Measurements from ENCODE around the gene IFT81. TPM values are rescaled to one million over a fixed set of nuclear protein-coding genes. Genes with fewer than 3 reads are reported as not detected.

Gene IFT81
- total RNA-seq, 6 donors from 2014 or later, result 7.7 to 39.1 (median 10.8) TPM

GRCh38 chr12:110170535-110171185 lies 46.5 kb downstream of the IFT81 start:
- Histone ChIP-seq H3K27ac (no peak overlapping the region), H3K27me3 (no peaks in the 10 kb centered on the region), H3K9me3 (no peaks in the 10 kb centered on the region), H3K4me1 (no peaks in the 10 kb centered on the region), H3K4me3 (no peak overlapping the region), H3K36me3 (peaks cover 0 to 7% (median 0%) of the 10 kb centered on the region in 4 donors)
- DNase-seq (no peak), ATAC-seq (ENCODE audit: low FRiP score in 2 of 2) (no peak)
- no peak for TF ChIP-seq POLR2A (IDR thresholded peaks at IDR 0.05)
- TF ChIP-seq CTCF (IDR thresholded peaks at IDR 0.05), result no peak
- no peak for TF ChIP-seq POLR2AphosphoS5 (IDR thresholded peaks at IDR 0.05)
- TF ChIP-seq EP300 (IDR thresholded peaks at IDR 0.05), result no peak

- no peak for TF ChIP-seq POLR2AphosphoS5 (IDR thresholded peaks at IDR 0.05)
- TF ChIP-seq CTCF (IDR thresholded peaks at IDR 0.05), result no peak
- TF ChIP-seq POLR2A (IDR thresholded peaks at IDR 0.05), result no peak
- TF ChIP-seq EP300 (IDR thresholded peaks at IDR 0.05), result no peak
- peaks cover 0 to 7% (median 0%) of the 10 kb centered on the region in 4 donors for H3K36me3 ChIP-seq
- H3K27ac ChIP-seq, result no peak overlapping the region
- ATAC-seq (ENCODE audit: low FRiP score in 2 of 2) (no peak), DNase-seq (no peak)
- no peaks in the 10 kb centered on the region for H3K9me3 ChIP-seq
- WGBS, 2 donors, result 92 to 97% methylated on average over 3 of the region's 3 CpGs
- no peak overlapping the region for H3K4me3 ChIP-seq
- no peaks in the 10 kb centered on the region for H3K27me3 ChIP-seq
- no peaks in the 10 kb centered on the region for H3K4me1 ChIP-seq
Measured at GRCh38 chr12:110171186-110171538, 47.0 kb downstream of the IFT81 start.

DNA sequence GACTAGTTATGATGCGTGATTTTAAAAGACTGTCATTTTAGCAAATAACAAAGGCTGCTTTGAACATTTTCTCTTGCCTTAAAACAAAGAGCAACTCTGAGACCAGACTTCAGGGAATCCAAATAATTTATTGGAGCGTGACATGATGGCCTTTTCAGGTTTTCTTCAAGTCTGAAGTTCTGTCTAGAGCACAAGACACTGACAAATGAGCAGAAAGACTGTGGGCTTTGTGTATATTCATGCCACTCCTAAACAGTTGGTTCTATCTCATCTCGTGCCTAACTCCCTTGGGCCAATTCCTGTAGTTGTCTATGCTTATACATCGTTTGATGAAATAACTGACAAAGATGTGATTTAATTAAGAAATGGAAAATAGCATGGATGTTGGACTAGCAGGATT lies 47.5 kb downstream of the IFT81 start:
- Histone ChIP-seq H3K36me3 (peaks cover 0 to 7% (median 0%) of the 10 kb centered on the region in 4 donors), H3K4me1 (no peaks in the 10 kb centered on the region), H3K9me3 (no peaks in the 10 kb centered on the region), H3K27ac (no peak overlapping the region), H3K27me3 (no peaks in the 10 kb centered on the region), H3K4me3 (no peak overlapping the region)
- WGBS, 2 donors, result 94 to 95% methylated on average over 4 of the region's 4 CpGs
- ATAC-seq (ENCODE audit: low FRiP score in 2 of 2) (no peak), DNase-seq (no peak)
- TF ChIP-seq EP300 (IDR thresholded peaks at IDR 0.05) (no peak), POLR2AphosphoS5 (IDR thresholded peaks at IDR 0.05) (no peak), CTCF (IDR thresholded peaks at IDR 0.05) (no peak), POLR2A (IDR thresholded peaks at IDR 0.05) (no peak)

GRCh38 chr12:110174373-110174996 lies 50.3 kb downstream of the IFT81 start:
- Histone ChIP-seq H3K4me3 (no peak overlapping the region), H3K9me3 (no peaks in the 10 kb centered on the region), H3K27ac (no peak overlapping the region), H3K27me3 (no peaks in the 10 kb centered on the region), H3K4me1 (no peaks in the 10 kb centered on the region), H3K36me3 (no peaks in the 10 kb centered on the region)
- ATAC-seq (ENCODE audit: low FRiP score in 2 of 2) (no peak), DNase-seq (no peak)
- 79 to 91% methylated on average over 6 of the region's 6 CpGs for WGBS, 2 donors
- TF ChIP-seq EP300 (IDR thresholded peaks at IDR 0.05) (no peak), POLR2A (IDR thresholded peaks at IDR 0.05) (no peak), POLR2AphosphoS5 (IDR thresholded peaks at IDR 0.05) (no peak), CTCF (IDR thresholded peaks at IDR 0.05) (no peak)

DNA sequence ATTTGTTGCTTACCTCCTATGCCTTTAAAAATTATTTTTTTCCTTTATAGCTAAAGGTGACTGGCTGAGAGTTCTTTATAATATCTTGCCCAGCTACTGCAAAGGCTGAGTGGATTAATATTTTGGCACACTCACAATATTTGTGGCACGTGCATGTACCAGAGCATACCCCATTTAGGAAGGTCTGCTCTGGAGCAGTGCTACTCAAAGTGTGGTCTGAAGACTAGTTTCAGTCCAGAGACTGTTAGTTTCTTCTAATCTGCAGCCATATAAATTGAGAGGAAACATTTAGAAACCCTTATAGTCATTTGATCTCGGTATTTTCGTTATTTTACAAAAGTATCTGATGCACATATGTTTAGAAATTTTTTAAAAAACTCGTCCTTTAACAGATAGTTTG lies 51.0 kb downstream of the IFT81 start:
- Histone ChIP-seq H3K4me1 (no peaks in the 10 kb centered on the region), H3K27ac (no peak overlapping the region), H3K4me3 (no peak overlapping the region), H3K36me3 (no peaks in the 10 kb centered on the region), H3K27me3 (no peaks in the 10 kb centered on the region), H3K9me3 (no peaks in the 10 kb centered on the region)
- DNase-seq (no peak), ATAC-seq (ENCODE audit: low FRiP score in 2 of 2) (no peak)
- TF ChIP-seq POLR2A (IDR thresholded peaks at IDR 0.05) (no peak), CTCF (IDR thresholded peaks at IDR 0.05) (no peak), POLR2AphosphoS5 (IDR thresholded peaks at IDR 0.05) (no peak), EP300 (IDR thresholded peaks at IDR 0.05) (no peak)
- 85 to 93% methylated on average over 4 of the region's 4 CpGs for WGBS, 2 donors
